HepG2 (cell line): ENCODE results near the gene MAPK7. TPM values are rescaled to one million over a fixed set of nuclear protein-coding genes. Genes with fewer than 3 reads are reported as not detected.
A peak's percentile ranks its signal among the peaks of the same experiment; 100 is the strongest.

ENCODE experiments used
- ATAC-seq: fragments of 200-7000 bp; cut with Tn5 transposase; 3 replicates; pipeline ENCODE4 v1.9.1; 2020; ENCODE audit warnings: mild to moderate bottlenecking, moderate library complexity
- BruUV-seq: library from RNA; stranded (reverse); fragments of 400-500 nt; replicated peaks from 2 replicates; lab custom pipeline; 2021; lab: Mats Ljungman, UMichigan
- CTCF ChIA-PET: fragments of 300-600 bp; formaldehyde crosslinking; extraction: SDS; loops from one replicate; lab custom pipeline; 2021; ENCODE audit warnings: low total read pairs, inconsistent platforms, low intra/inter-chr PET ratio; lab: Yijun Ruan, JAX
- POLR2A ChIA-PET: fragments of 350-600 bp; sonication (Branson Sonifier 250); formaldehyde crosslinking; loops from one replicate; lab custom pipeline; 2020; ENCODE audit warnings: antibody characterized with exemption, inconsistent platforms; lab: Yijun Ruan, JAX
- DNase-seq: peaks from one replicate; pipeline ENCODE4 v3.0.0-alpha.2; 2015; ENCODE audit warnings: low spot score
- FAIRE-seq: peaks from 3 replicates; lab custom pipeline; 2011; peaks lifted over from hg19 to GRCh38; lab: Jason Lieb, UNC
- H2AFZ ChIP-seq: one replicate; pipeline ENCODE4 v1.6.1; 2011; ENCODE audit warnings: low read length, inconsistent platforms
- H3K27ac ChIP-seq: fragments of 300-600 bp; 3 replicates; pipeline ENCODE4 v1.8.0; 2011; ENCODE audit warnings: mixed run types, mild to moderate bottlenecking, mixed read lengths, low read length, inconsistent platforms; ENCODE audit not compliant: insufficient read depth; ENCODE audit errors: extremely low read length
- H3K27me3 ChIP-seq, 2 experiments: fragments of 200-600 bp in 1 of 2; 2 replicates in 1 of 2; 3 replicates in 1 of 2; pipeline versions ENCODE4 v1.6.0 to v1.8.0; 2011; ENCODE audit warnings: low read length in 2 of 2, mild to moderate bottlenecking in 2 of 2, moderate library complexity in 2 of 2, inconsistent platforms in 1 of 2; ENCODE audit not compliant: insufficient read depth in 2 of 2, control insufficient read depth in 1 of 2
- H3K36me3 ChIP-seq, 2 experiments: fragments of 200-600 bp in 1 of 2; replicated peaks in 1 of 2; 2 replicates in 1 of 2; 3 replicates in 1 of 2; pipeline versions ENCODE4 v1.5.1 to v1.8.0; 2011; ENCODE audit warnings: low read length in 2 of 2, inconsistent platforms in 1 of 2; ENCODE audit not compliant: insufficient read depth in 2 of 2, control insufficient read depth in 1 of 2
- H3K4me1 ChIP-seq: 2 replicates; pipeline ENCODE4 v1.5.1; 2012; ENCODE audit warnings: low read length, inconsistent platforms; ENCODE audit not compliant: insufficient read depth
- H3K4me2 ChIP-seq: 2 replicates; pipeline ENCODE4 v1.6.0; 2011; ENCODE audit warnings: low read depth, low read length, inconsistent platforms
- H3K4me3 ChIP-seq, 3 experiments: fragments of 200-600 bp in 1 of 3; sonication (generic), shearing (Covaris generic) in 1 of 3; replicated peaks in 1 of 3; 2 replicates each; pipeline ENCODE4 v1.5.1; 2011 to 2016; ENCODE audit warnings: low read length in 3 of 3, inconsistent platforms in 2 of 3, low read depth in 2 of 3, mild to moderate bottlenecking in 2 of 3, control low read depth in 1 of 3, mixed read lengths in 1 of 3; ENCODE audit not compliant: insufficient read depth in 1 of 3
- H3K79me2 ChIP-seq: one replicate; pipeline ENCODE4 v1.6.1; 2011; ENCODE audit warnings: low read length, inconsistent platforms; ENCODE audit not compliant: insufficient read depth
- H3K9ac ChIP-seq: 2 replicates; pipeline ENCODE4 v1.6.0; 2011; ENCODE audit warnings: mild to moderate bottlenecking, low read depth, low read length, inconsistent platforms; ENCODE audit not compliant: insufficient read depth
- H3K9me3 ChIP-seq: 2 replicates; pipeline ENCODE4 v1.5.1; 2012; ENCODE audit warnings: mild to moderate bottlenecking, low read length
- H4K20me1 ChIP-seq: 2 replicates; pipeline ENCODE4 v1.6.0; 2011; ENCODE audit warnings: inconsistent platforms, mild to moderate bottlenecking, low read length, moderate library complexity; ENCODE audit not compliant: insufficient read depth
- BORCS8-MEF2B ChIP-seq: sonication (generic); formaldehyde crosslinking; IDR thresholded peaks from 2 replicates; pipeline ENCODE4 v1.8.0; 2022; ENCODE audit warnings: mild to moderate bottlenecking, missing genetic modification reagents
- FOXA3 ChIP-seq: IDR thresholded peaks from 2 replicates; pipeline ENCODE4 v1.6.1; 2016; ENCODE audit warnings: missing genetic modification reagents, missing compliant biosample characterization
- JUND ChIP-seq: sonication (generic); formaldehyde crosslinking; IDR thresholded peaks from 2 replicates; pipeline ENCODE4 v1.8.0; 2022; ENCODE audit warnings: mild to moderate bottlenecking, missing genetic modification reagents
- KDM2A ChIP-seq: sonication (generic); formaldehyde crosslinking; IDR thresholded peaks from 2 replicates; pipeline ENCODE4 v1.4.0; 2020; ENCODE audit warnings: low read depth, missing genetic modification reagents, borderline replicate concordance
- NAIF1 ChIP-seq: sonication (generic); formaldehyde crosslinking; IDR thresholded peaks from 2 replicates; pipeline ENCODE4 v1.5.0; 2020; ENCODE audit warnings: mild to moderate bottlenecking, missing genetic modification reagents, borderline replicate concordance
- PATZ1 ChIP-seq: sonication (generic); formaldehyde crosslinking; IDR thresholded peaks from 2 replicates; pipeline ENCODE4 v1.4.0; 2020; ENCODE audit warnings: missing genetic modification reagents
- PAXIP1 ChIP-seq: sonication (generic); formaldehyde crosslinking; conservative IDR thresholded peaks from 2 replicates; pipeline ENCODE4 v1.4.0; 2020; ENCODE audit warnings: mild to moderate bottlenecking, missing genetic modification reagents, moderate library complexity
- SAP130 ChIP-seq: IDR thresholded peaks from 2 replicates; pipeline ENCODE4 v1.6.1; 2016; ENCODE audit warnings: low read depth
- SMAD3 ChIP-seq: sonication (generic); formaldehyde crosslinking; IDR thresholded peaks from 2 replicates; pipeline ENCODE4 v1.4.0; 2020; ENCODE audit warnings: missing genetic modification reagents
- SP1 ChIP-seq, 2 experiments: fragments of 450-650 bp in 1 of 2; sonication (generic) in 1 of 2; formaldehyde crosslinking in 1 of 2; IDR thresholded peaks; 2 replicates each; pipeline versions ENCODE4 v1.4.0 to v1.6.1; 2016 to 2020; ENCODE audit warnings: missing genetic modification reagents in 1 of 2
- ZNF605 ChIP-seq: sonication (generic); formaldehyde crosslinking; IDR thresholded peaks from 2 replicates; pipeline ENCODE4 v1.8.0; 2022; ENCODE audit warnings: mild to moderate bottlenecking, missing genetic modification reagents
- ZNF740 ChIP-seq: sonication (generic); formaldehyde crosslinking; IDR thresholded peaks from 2 replicates; pipeline ENCODE4 v1.4.0; 2020; ENCODE audit warnings: missing genetic modification reagents
- ZSCAN25 ChIP-seq: sonication (generic); formaldehyde crosslinking; IDR thresholded peaks from 2 replicates; pipeline ENCODE4 v1.8.0; 2022; ENCODE audit warnings: mild to moderate bottlenecking, missing genetic modification reagents
- WGBS: methylation state at CpG from one replicate; pipeline ENCODE4 v1.1.6; 2017; ENCODE audit warnings: low lambda C conversion rate; 5-methylcytosine and 5-hydroxymethylcytosine counted together
- in situ Hi-C: cut with HindIII; loops from 2 replicates; pipeline ENCODE4 v1.10.0; 2017; ENCODE audit warnings: low pct_unique_long_range_greater_than_20kb; ENCODE audit not compliant: extremely low pct_ligation_motif_present
- intact Hi-C: fragments of 100-400 bp; cut with micrococcal nuclease; formaldehyde crosslinking; loops from one replicate; pipeline ENCODE4 v1.10.0; 2022; ENCODE audit not compliant: unreplicated experiment
- polyA plus RNA-seq, 8 experiments: library from polyadenylated mRNA; depleted of rRNA in 3 of 8; stranded (reverse) in 7 of 8; unstranded in 1 of 8; fragments of >200 nt; fragmentation: Illumina TruSeq in 4 of 8; extraction: Trizol in 4 of 8; gene quantifications; 2 replicates each; pipeline versions ENCODE4 v1.2.1 to v1.2.3, GENCODE V29; 2011 to 2016; ENCODE audit warnings: low read depth in 4 of 8, missing spikeins in 1 of 8, mixed read lengths in 1 of 8; ENCODE audit not compliant: insufficient read depth in 1 of 8
- total RNA-seq, 5 experiments: library from RNA; depleted of rRNA; stranded (reverse); fragments of >200 nt; fragmentation: Illumina TruSeq; extraction: Trizol; gene quantifications; 2 replicates each; pipeline ENCODE4 v1.2.3, GENCODE V29; 2016; ENCODE audit warnings: low read depth in 1 of 5

Gene MAPK7
- total and polyA plus RNA-seq, 2 of the 13 experiments (the other 11 are each of a cell fraction or from before 2014, with no cell fraction given) = 2.9 to 5.9 TPM

- Histone ChIP-seq H3K4me2 (peak overlapping the region; percentile 60), H3K27ac (peak overlapping the region; percentile 6), H4K20me1 (no peaks in the 10 kb centered on the region), H2AFZ (no peak overlapping the region), H3K4me3 (no peak overlapping the region), H3K9me3 (no peaks in the 10 kb centered on the region), H3K4me1 (peaks cover 61% of the 10 kb centered on the region), H3K36me3 (no peaks in the 10 kb centered on the region; a peak in 1 of 5 replicates), H3K9ac (no peak overlapping the region), H3K27me3 (no peaks in the 10 kb centered on the region), H3K79me2 (no peaks in the 10 kb centered on the region)
- in situ Hi-C loops = loop anchor here (10.0 kb wide), 1 partner anchor 396 kb away; no protein-coding TSS in a partner anchor
- ChIA-PET CTCF (no interaction called here), POLR2A (interaction anchor here (2.0 to 2.7 kb wide), 2 partner anchors 9 to 31 kb away, joined by 8 to 29 read pairs; partner anchors contain the start of gene MAPK7)
- WGBS = 34% methylated on average over 15 of the region's 16 CpGs
- ATAC-seq (peak; percentile 60), DNase-seq (peak; percentile 43), FAIRE-seq (peak; percentile 80)
- intact Hi-C loops = no loop called here
- BruUV-seq = no TSS peak
- no peak for TF ChIP-seq SP1 (IDR thresholded peaks at IDR 0.05)
- TF ChIP-seq SP1 (CRISPR knock-in tag; IDR thresholded peaks at IDR 0.05) = peak; percentile 57; the same call in 1 of the 2 replicates
- no peak for TF ChIP-seq NAIF1 (CRISPR knock-in tag)
- 0 out of 2 replicates have a peak, but pooled peaks have one; percentile 40 for TF ChIP-seq ZNF740 (CRISPR knock-in tag)
- TF ChIP-seq ZNF605 (CRISPR knock-in tag) = no peak
- TF ChIP-seq ZSCAN25 = peak; percentile 76
- 0 out of 2 replicates have a peak, but pooled peaks have one; percentile 33 for TF ChIP-seq JUND
- TF ChIP-seq SAP130 (CRISPR knock-in tag) = peak; percentile 55
- TF ChIP-seq BORCS8-MEF2B (CRISPR knock-in tag) = no peak
- TF ChIP-seq PAXIP1 = peak; percentile 35; the same call in 1 of the 2 replicates
- TF ChIP-seq FOXA3 (CRISPR knock-in tag) = peak; percentile 45; the same call in 1 of the 2 replicates
- no peak for TF ChIP-seq SMAD3 (CRISPR knock-in tag)
- TF ChIP-seq KDM2A = peak; percentile 41; the same call in 1 of the 2 replicates
- TF ChIP-seq PATZ1 (CRISPR knock-in tag) = peak; percentile 62
These were observed 9.1 kb upstream of the MAPK7 start for GRCh38 chr17:19369107-19369778.
